PC-3 (cell line): Measurements from ENCODE around the gene PLSCR3. TPM values are rescaled to one million over a fixed set of nuclear protein-coding genes. Genes with fewer than 3 reads are reported as not detected.

Experiments used
- ATAC-seq: fragments of 200-7000 bp; cut with Tn5 transposase; 2 replicates; pipeline ENCODE4 v1.9.1; 2020; ENCODE audit warnings: mild to moderate bottlenecking, moderate library complexity
- BruUV-seq: library from RNA; stranded (reverse); fragments of 400-500 nt; replicated peaks from 2 replicates; lab custom pipeline; 2021; lab: Mats Ljungman, UMichigan
- CTCF ChIA-PET: fragments of 300-600 bp; sonication (Branson Sonifier 250); formaldehyde crosslinking; loops from one replicate; lab custom pipeline; 2022; ENCODE audit warnings: antibody characterized with exemption; lab: Charles Lee
- POLR2A ChIA-PET: fragments of 300-600 bp; sonication (Branson Sonifier 250); formaldehyde crosslinking; loops from one replicate; lab custom pipeline; 2022; ENCODE audit warnings: antibody characterized with exemption; ENCODE audit not compliant: unreplicated experiment; lab: Charles Lee
- DNase-seq: peaks from one replicate; pipeline ENCODE4 v3.0.0-alpha.2; 2015
- H2AFZ ChIP-seq: fragments of 300-600 bp; sonication (generic); 2 replicates; pipeline ENCODE4 v1.6.0; 2016; ENCODE audit warnings: antibody characterized with exemption, low read length
- H3F3A ChIP-seq: fragments of 300-600 bp; sonication (generic); one replicate; pipeline ENCODE4 v1.6.0; 2017; ENCODE audit warnings: antibody characterized with exemption, low read length, control low read depth, mild to moderate bottlenecking; ENCODE audit not compliant: unreplicated experiment
- H3K27ac ChIP-seq: fragments of 300-600 bp; sonication (generic); 2 replicates; pipeline ENCODE4 v1.5.1; 2016; ENCODE audit warnings: mild to moderate bottlenecking, low read length
- H3K27me3 ChIP-seq: fragments of 300-600 bp; sonication (generic); 2 replicates; pipeline ENCODE4 v1.6.1; 2016; ENCODE audit warnings: low read length, mixed read lengths
- H3K36me3 ChIP-seq: fragments of 300-600 bp; sonication (generic); 2 replicates; pipeline ENCODE4 v1.6.1; 2016; ENCODE audit warnings: low read depth, mixed run types, low read length, mixed read lengths
- H3K4me1 ChIP-seq: fragments of 300-600 bp; sonication (generic); 2 replicates; pipeline ENCODE4 v1.5.1; 2016; ENCODE audit warnings: low read length; ENCODE audit not compliant: insufficient read depth
- H3K4me2 ChIP-seq: fragments of 300-600 bp; sonication (generic); 2 replicates; pipeline ENCODE4 v1.6.0; 2016; ENCODE audit warnings: low read length
- H3K4me3 ChIP-seq: fragments of 300-600 bp; sonication (generic); 2 replicates; pipeline ENCODE4 v1.5.1; 2016; ENCODE audit warnings: mild to moderate bottlenecking, low read length, mixed read lengths
- H3K79me2 ChIP-seq: fragments of 300-600 bp; sonication (generic); 2 replicates; pipeline ENCODE4 v1.6.1; 2017; ENCODE audit warnings: low read length, mixed read lengths
- H3K9ac ChIP-seq: fragments of 300-600 bp; sonication (generic); 2 replicates; pipeline ENCODE4 v1.6.0; 2016; ENCODE audit warnings: mild to moderate bottlenecking, low read length
- H3K9me2 ChIP-seq: fragments of 300-600 bp; sonication (generic); replicated peaks from 2 replicates; pipeline ENCODE4 v1.6.1; 2016; ENCODE audit warnings: mixed run types, low read length, mixed read lengths
- H3K9me3 ChIP-seq: fragments of 300-600 bp; sonication (generic); 2 replicates; pipeline ENCODE4 v1.6.1; 2016; ENCODE audit warnings: low read length, mixed read lengths
- H4K20me1 ChIP-seq: fragments of 300-600 bp; sonication (generic); 2 replicates; pipeline ENCODE4 v1.6.1; 2016; ENCODE audit warnings: low read length, mixed read lengths
- EZH2 ChIP-seq: fragments of 300-600 bp; sonication (generic); IDR thresholded peaks from one replicate; pipeline ENCODE4 v1.6.1; 2017; ENCODE audit warnings: antibody characterized with exemption, mild to moderate bottlenecking, low read length; ENCODE audit not compliant: unreplicated experiment
- EZH2phosphoT487 ChIP-seq: fragments of 300-600 bp; sonication (generic); IDR thresholded peaks from 2 replicates; pipeline ENCODE4 v1.6.1; 2018; ENCODE audit warnings: mild to moderate bottlenecking, antibody characterized with exemption, low read length, borderline replicate concordance
- intact Hi-C: fragments of 100-400 bp; cut with micrococcal nuclease; formaldehyde crosslinking; loops from 2 replicates; pipeline ENCODE4 v1.9.0; 2023
- total RNA-seq: library from RNA; depleted of rRNA; stranded (reverse); fragments of >200 nt; gene quantifications from 2 replicates; pipeline ENCODE4 v1.2.3, GENCODE V29; 2014
- TF ChIP-seq, protein P1 (sequence below): fragments of 300-600 bp; sonication (generic); conservative IDR thresholded peaks from 2 replicates; pipeline ENCODE4 v1.5.1; 2017; ENCODE audit warnings: antibody characterized with exemption, low read depth, mild to moderate bottlenecking, low read length

The PLSCR3 gene
- total RNA-seq, 1 experiment from 2014 or later = 62.7 TPM

DNA sequence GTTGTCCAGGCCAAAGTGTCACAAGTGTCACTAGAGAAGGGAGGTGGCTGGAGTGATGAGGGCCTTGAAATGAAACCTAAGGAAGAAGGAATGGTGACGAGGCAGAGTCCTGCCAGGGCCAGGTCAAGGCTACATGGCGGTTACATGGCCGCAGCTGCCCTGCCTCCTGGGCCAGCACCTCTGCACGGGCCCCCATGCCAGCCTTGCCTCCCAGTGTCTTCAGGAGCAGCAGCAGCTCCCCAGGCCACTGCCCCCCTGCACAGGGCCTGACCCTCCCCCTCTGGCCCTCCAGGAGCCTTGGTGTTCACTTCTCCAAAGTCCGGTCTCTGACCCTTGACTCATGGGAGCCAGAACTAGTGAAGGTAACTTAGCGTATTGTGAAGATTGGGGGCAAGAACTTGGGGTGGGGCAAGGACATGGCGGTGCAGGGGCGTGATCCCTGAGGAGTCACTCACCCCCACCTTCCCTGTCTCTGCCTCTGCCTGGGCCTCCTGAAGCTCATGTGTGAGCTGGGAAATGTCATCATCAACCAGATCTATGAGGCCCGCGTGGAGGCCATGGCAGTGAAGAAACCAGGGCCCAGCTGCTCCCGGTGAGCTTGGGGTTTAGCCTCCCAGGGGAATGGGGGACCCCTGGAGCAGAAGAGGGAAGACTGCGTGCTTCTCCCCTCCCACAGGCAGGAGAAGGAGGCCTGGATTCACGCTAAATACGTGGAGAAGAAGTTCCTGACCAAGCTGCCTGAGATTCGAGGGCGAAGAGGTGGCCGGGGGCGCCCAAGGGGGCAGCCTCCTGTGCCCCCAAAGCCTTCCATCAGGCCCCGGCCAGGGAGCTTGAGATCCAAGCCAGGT is 46.5 kb downstream of the PLSCR3 start:
- no peak overlapping the region for H2AFZ ChIP-seq
- DNase-seq (no peak), ATAC-seq (no peak)
- ChIA-PET POLR2A (no interaction called here), CTCF (no interaction called here)
- H3K9me3 ChIP-seq = no peaks in the 10 kb centered on the region
- TF ChIP-seq EZH2phosphoT487 (no peak), EZH2 (no peak)
- TF ChIP-seq, protein P1, sequence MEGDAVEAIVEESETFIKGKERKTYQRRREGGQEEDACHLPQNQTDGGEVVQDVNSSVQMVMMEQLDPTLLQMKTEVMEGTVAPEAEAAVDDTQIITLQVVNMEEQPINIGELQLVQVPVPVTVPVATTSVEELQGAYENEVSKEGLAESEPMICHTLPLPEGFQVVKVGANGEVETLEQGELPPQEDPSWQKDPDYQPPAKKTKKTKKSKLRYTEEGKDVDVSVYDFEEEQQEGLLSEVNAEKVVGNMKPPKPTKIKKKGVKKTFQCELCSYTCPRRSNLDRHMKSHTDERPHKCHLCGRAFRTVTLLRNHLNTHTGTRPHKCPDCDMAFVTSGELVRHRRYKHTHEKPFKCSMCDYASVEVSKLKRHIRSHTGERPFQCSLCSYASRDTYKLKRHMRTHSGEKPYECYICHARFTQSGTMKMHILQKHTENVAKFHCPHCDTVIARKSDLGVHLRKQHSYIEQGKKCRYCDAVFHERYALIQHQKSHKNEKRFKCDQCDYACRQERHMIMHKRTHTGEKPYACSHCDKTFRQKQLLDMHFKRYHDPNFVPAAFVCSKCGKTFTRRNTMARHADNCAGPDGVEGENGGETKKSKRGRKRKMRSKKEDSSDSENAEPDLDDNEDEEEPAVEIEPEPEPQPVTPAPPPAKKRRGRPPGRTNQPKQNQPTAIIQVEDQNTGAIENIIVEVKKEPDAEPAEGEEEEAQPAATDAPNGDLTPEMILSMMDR = no peak
- intact Hi-C loops = loop anchor here (5.0 kb wide), 1 partner anchor 301 kb away; no protein-coding TSS in a partner anchor
- no peaks in the 10 kb centered on the region for H4K20me1 ChIP-seq
- H3K4me1 ChIP-seq = peaks cover 8% of the 10 kb centered on the region
- BruUV-seq = no TSS peak
- no peaks in the 10 kb centered on the region for H3K36me3 ChIP-seq
- H3F3A ChIP-seq = no peaks in the 10 kb centered on the region
- H3K9me2 ChIP-seq = no peaks in the 10 kb centered on the region
- no peaks in the 10 kb centered on the region for H3K27me3 ChIP-seq
- H3K4me3 ChIP-seq = no peak overlapping the region
- peaks cover 17% of the 10 kb centered on the region for H3K79me2 ChIP-seq
- no peak overlapping the region for H3K27ac ChIP-seq
- H3K9ac ChIP-seq = no peak overlapping the region
- H3K4me2 ChIP-seq = no peak overlapping the region

DNA sequence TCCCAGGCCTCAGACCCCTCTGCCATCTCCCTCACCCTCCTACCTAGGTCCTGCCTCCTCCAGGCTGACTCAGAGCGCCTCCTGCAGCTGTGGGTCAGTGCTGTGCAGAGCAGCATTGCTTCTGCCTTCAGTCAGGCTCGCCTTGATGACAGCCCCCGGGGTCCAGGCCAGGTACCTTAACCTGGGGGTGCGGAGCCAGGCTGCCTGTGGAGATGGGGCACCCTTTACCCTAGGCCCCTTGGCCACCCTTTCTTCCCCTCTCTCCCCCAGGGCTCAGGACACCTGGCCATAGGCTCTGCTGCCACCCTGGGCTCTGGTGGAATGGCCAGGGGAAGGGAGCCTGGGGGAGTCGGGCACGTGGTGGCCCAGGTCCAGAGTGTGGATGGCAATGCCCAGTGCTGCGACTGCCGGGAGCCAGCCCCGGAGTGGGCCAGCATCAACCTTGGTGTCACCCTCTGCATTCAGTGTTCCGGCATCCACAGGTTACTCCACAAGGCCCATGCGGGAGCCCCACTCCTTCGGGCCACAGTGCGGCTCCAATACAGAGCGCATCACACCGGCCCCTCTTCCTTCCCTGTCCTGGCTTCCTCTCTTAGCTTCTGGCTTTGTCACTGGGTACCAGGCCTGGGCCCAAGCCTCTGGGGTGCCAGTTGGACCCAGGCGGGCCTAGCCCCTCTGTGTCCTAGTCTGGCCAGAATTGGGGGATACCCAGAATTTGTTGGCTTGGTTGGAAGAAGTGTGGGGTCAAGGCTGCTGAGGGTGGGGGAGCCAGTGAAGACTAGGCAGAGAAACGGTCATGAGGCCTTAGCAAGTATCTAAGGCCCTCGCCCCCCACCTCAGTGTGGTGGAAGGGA is 47.3 kb downstream of the PLSCR3 start:
- no peaks in the 10 kb centered on the region for H3F3A ChIP-seq
- POLR2A ChIA-PET = no interaction called here
- no peak for DNase-seq
- no peak overlapping the region for H3K27ac ChIP-seq
- no peaks in the 10 kb centered on the region for H3K36me3 ChIP-seq
- H4K20me1 ChIP-seq = no peaks in the 10 kb centered on the region
- no peak overlapping the region for H2AFZ ChIP-seq
- TF ChIP-seq, protein P1 = no peak
- TF ChIP-seq EZH2phosphoT487 (no peak), EZH2 (no peak)
- no peak overlapping the region for H3K4me3 ChIP-seq
- H3K9ac ChIP-seq = no peak overlapping the region
- no peaks in the 10 kb centered on the region for H3K9me3 ChIP-seq
- ATAC-seq = no peak
- peaks cover 4% of the 10 kb centered on the region for H3K4me1 ChIP-seq
- intact Hi-C loops = loop anchor here (5.0 kb wide), 1 partner anchor 300 kb away; no protein-coding TSS in a partner anchor
- no peaks in the 10 kb centered on the region for H3K9me2 ChIP-seq
- H3K27me3 ChIP-seq = no peaks in the 10 kb centered on the region
- H3K4me2 ChIP-seq = no peak overlapping the region
- BruUV-seq = no TSS peak
- CTCF ChIA-PET = no interaction called here
- peaks cover 9% of the 10 kb centered on the region; the same call in 1 of the 2 replicates for H3K79me2 ChIP-seq
